ENCODE measurements around the gene NYAP2. TPM values are rescaled to one million over a fixed set of nuclear protein-coding genes. Genes with fewer than 3 reads are reported as not detected.

Gene NYAP2
- total RNA-seq, 1 experiment from 2014 or later, result not detected

DNA sequence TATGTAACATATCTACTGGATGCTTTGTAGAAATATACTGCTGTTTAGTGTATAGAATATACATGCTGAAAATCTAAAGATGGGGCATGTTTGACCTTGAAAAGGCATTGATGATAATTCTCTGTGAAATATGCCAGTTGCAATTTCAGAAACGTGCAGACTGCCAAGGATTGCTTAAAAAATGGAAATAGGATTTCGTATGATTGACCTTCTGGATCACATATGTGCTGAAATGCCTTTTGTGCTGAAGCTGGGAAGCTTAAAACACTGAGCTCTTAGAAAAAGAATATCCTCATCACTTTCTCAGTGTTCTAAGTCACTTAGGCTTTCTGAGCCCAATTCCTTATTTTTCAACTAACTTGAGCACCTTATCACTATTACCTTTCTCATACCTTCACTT lies 14.3 kb downstream of the NYAP2 start:
- DNase-seq (ENCODE audit: low read depth, low spot score) (no peak), ATAC-seq (no peak)
- intact Hi-C loops (cut with micrococcal nuclease), result no loop called here
- no peaks in the 10 kb centered on the region for H3K27me3 ChIP-seq (ENCODE audit: insufficient read depth, low read length)
- H3K36me3 ChIP-seq (ENCODE audit: control insufficient read depth in 1 of 2, insufficient read depth in 2 of 2, low read length in 2 of 2), result no peaks in the 10 kb centered on the region
- no peak overlapping the region for H2AFZ ChIP-seq (ENCODE audit: low read depth, low read length, poor library complexity, severe bottlenecking)
- no peak overlapping the region for H3K9ac ChIP-seq (ENCODE audit: low read length)
- H3K9me3 ChIP-seq (ENCODE audit: control insufficient read depth in 1 of 2, insufficient read depth in 1 of 2, low read depth in 1 of 2, low read length in 2 of 2), result no peaks in the 10 kb centered on the region
- H3K9me2 ChIP-seq (ENCODE audit: insufficient read depth), result no peaks in the 10 kb centered on the region
- ChIA-PET CTCF (no interaction called here), RAD21 (ENCODE audit: low non-redundant PET in 1 of 2, low total read pairs in 2 of 2, uncharacterized antibody in 2 of 2, unreplicated experiment in 2 of 2) (no interaction called here), POLR2A (no interaction called here)
- no peak for TF ChIP-seq EGR1 (IDR thresholded peaks at IDR 0.05; ENCODE audit: low read depth)
- TF ChIP-seq RAD21 (IDR thresholded peaks at IDR 0.05; ENCODE audit: low read depth), result no peak
- no peak for TF ChIP-seq YY1 (IDR thresholded peaks at IDR 0.05; ENCODE audit: extremely low read depth, insufficient replicate concordance, low read depth, low read length)
- no peak for TF ChIP-seq EZH2 (IDR thresholded peaks at IDR 0.05)
- TF ChIP-seq CEBPB (IDR thresholded peaks at IDR 0.05; ENCODE audit: low read depth), result no peak
- no peak for TF ChIP-seq TCF7L2 (IDR thresholded peaks at IDR 0.05; ENCODE audit: borderline replicate concordance, extremely low read depth, insufficient read depth, insufficient read length)
- no peak for TF ChIP-seq POLR2A (IDR thresholded peaks at IDR 0.05; ENCODE audit: borderline replicate concordance, extremely low read depth, insufficient read depth, insufficient read length)
- TF ChIP-seq, protein P1, sequence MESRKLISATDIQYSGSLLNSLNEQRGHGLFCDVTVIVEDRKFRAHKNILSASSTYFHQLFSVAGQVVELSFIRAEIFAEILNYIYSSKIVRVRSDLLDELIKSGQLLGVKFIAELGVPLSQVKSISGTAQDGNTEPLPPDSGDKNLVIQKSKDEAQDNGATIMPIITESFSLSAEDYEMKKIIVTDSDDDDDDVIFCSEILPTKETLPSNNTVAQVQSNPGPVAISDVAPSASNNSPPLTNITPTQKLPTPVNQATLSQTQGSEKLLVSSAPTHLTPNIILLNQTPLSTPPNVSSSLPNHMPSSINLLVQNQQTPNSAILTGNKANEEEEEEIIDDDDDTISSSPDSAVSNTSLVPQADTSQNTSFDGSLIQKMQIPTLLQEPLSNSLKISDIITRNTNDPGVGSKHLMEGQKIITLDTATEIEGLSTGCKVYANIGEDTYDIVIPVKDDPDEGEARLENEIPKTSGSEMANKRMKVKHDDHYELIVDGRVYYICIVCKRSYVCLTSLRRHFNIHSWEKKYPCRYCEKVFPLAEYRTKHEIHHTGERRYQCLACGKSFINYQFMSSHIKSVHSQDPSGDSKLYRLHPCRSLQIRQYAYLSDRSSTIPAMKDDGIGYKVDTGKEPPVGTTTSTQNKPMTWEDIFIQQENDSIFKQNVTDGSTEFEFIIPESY (IDR thresholded peaks at IDR 0.05; ENCODE audit: extremely low read depth, insufficient replicate concordance, low read length), result no peak
- no peak for TF ChIP-seq ZFX (IDR thresholded peaks at IDR 0.05)
- no peak for TF ChIP-seq ZNF274 (IDR thresholded peaks at IDR 0.05; ENCODE audit: low read depth, low read length)
- no peak for TF ChIP-seq SRF (IDR thresholded peaks at IDR 0.05; ENCODE audit: low read depth)
- no peak for TF ChIP-seq CBX3 (IDR thresholded peaks at IDR 0.05; ENCODE audit: low read depth)
- H3K4me2 ChIP-seq (ENCODE audit: low read length), result no peak overlapping the region
- no peaks in the 10 kb centered on the region for H3K4me1 ChIP-seq (ENCODE audit: control insufficient read depth in 1 of 2, insufficient read depth in 2 of 2, low read length in 2 of 2)
- H3K27ac ChIP-seq (ENCODE audit: low read depth, low read length), result no peak overlapping the region
- H4K20me1 ChIP-seq (ENCODE audit: insufficient read depth), result no peaks in the 10 kb centered on the region
- H3K79me2 ChIP-seq (ENCODE audit: insufficient read depth, low read length), result no peaks in the 10 kb centered on the region
- BruUV-seq (replicated peaks), result no TSS peak
- H3K4me3 ChIP-seq (replicated peaks in 1 of 2; ENCODE audit: low read depth in 1 of 2, low read length in 2 of 2), result no peak overlapping the region

Data from HCT116 (cell line).